ENCODE measurements around the gene CGNL1.

GRCh38 chr15:57598346-57598745 is 222.0 kb downstream of the CGNL1 start:
- TF ChIP-seq POLR2A (IDR thresholded peaks at IDR 0.05; ENCODE audit: low read depth) (no peak), CTCF (IDR thresholded peaks at IDR 0.05) (no peak), POLR2AphosphoS5 (IDR thresholded peaks at IDR 0.05) (no peak), EP300 (IDR thresholded peaks at IDR 0.05) (no peak)

Data from esophagus muscularis mucosa (tissue), 4 donors.